ENCODE measurements around the gene ZNF530. TPM values are rescaled to one million over a fixed set of nuclear protein-coding genes. Genes with fewer than 3 reads are reported as not detected.

ZNF530 gene
- total RNA-seq, 1 experiment from 2014 or later: 8.6 TPM

- BruUV-seq (replicated peaks): no TSS peak
- Mint-ChIP-seq H3K27ac (ENCODE audit: unreplicated experiment) (no peak overlapping the region), H3K27me3 (ENCODE audit: insufficient read depth, unreplicated experiment) (no peaks in the 10 kb centered on the region), H3K36me3 (ENCODE audit: insufficient read depth, unreplicated experiment) (peaks cover 32% of the 10 kb centered on the region), H3K9me3 (ENCODE audit: unreplicated experiment) (peaks cover 68% of the 10 kb centered on the region), H3K4me1 (ENCODE audit: low read depth, unreplicated experiment) (no peaks in the 10 kb centered on the region), H3K4me3 (ENCODE audit: unreplicated experiment) (no peak overlapping the region)
- Histone ChIP-seq H3K36me3 (ENCODE audit: control insufficient read depth, insufficient read depth, low read length) (peaks cover 14% of the 10 kb centered on the region), H3K4me1 (no peaks in the 10 kb centered on the region), H3K27me3 (replicated peaks; ENCODE audit: control insufficient read depth, insufficient read depth, low read length) (no peaks in the 10 kb centered on the region), H3K9me3 (peaks cover 61% of the 10 kb centered on the region), H3K4me3 (ENCODE audit: low read depth, low read length) (no peak overlapping the region)
- CTCF ChIA-PET: no interaction called here
- TF ChIP-seq, protein P1, sequence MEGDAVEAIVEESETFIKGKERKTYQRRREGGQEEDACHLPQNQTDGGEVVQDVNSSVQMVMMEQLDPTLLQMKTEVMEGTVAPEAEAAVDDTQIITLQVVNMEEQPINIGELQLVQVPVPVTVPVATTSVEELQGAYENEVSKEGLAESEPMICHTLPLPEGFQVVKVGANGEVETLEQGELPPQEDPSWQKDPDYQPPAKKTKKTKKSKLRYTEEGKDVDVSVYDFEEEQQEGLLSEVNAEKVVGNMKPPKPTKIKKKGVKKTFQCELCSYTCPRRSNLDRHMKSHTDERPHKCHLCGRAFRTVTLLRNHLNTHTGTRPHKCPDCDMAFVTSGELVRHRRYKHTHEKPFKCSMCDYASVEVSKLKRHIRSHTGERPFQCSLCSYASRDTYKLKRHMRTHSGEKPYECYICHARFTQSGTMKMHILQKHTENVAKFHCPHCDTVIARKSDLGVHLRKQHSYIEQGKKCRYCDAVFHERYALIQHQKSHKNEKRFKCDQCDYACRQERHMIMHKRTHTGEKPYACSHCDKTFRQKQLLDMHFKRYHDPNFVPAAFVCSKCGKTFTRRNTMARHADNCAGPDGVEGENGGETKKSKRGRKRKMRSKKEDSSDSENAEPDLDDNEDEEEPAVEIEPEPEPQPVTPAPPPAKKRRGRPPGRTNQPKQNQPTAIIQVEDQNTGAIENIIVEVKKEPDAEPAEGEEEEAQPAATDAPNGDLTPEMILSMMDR (IDR thresholded peaks at IDR 0.05; ENCODE audit: insufficient read depth in 1 of 2, low read depth in 1 of 2, low read length in 1 of 2, severe bottlenecking in 1 of 2, unreplicated experiment in 1 of 2): no peak
- intact Hi-C loops (cut with micrococcal nuclease; ENCODE audit: unreplicated experiment): no loop called here
- no peak for DNase-seq
- POLR2A ChIA-PET: no interaction called here
These were observed 29.0 kb upstream of the ZNF530 start for GRCh38 chr19:57570707-57571106.

GRCh38 chr19:57572415-57572947, 27.2 kb upstream of the ZNF530 start:
- H3K27ac Mint-ChIP-seq (ENCODE audit: unreplicated experiment): no peak overlapping the region
- no peaks in the 10 kb centered on the region for H3K4me1 ChIP-seq
- ChIA-PET POLR2A (no interaction called here), CTCF (interaction anchor here (1.8 kb wide), 1 partner anchor 60 kb away, joined by 4 read pairs; the partner anchor contains the start of gene ZNF211)
- H3K27me3 Mint-ChIP-seq (ENCODE audit: insufficient read depth, unreplicated experiment): no peaks in the 10 kb centered on the region
- intact Hi-C loops (cut with micrococcal nuclease; ENCODE audit: unreplicated experiment): no loop called here
- H3K9me3 Mint-ChIP-seq (ENCODE audit: unreplicated experiment): peaks cover 65% of the 10 kb centered on the region
- no peak overlapping the region for H3K4me3 Mint-ChIP-seq (ENCODE audit: unreplicated experiment)
- H3K36me3 ChIP-seq (ENCODE audit: control insufficient read depth, insufficient read depth, low read length): peaks cover 20% of the 10 kb centered on the region
- H3K9me3 ChIP-seq: peaks cover 47% of the 10 kb centered on the region
- DNase-seq: no peak
- no TSS peak for BruUV-seq (replicated peaks)
- H3K27me3 ChIP-seq (replicated peaks; ENCODE audit: control insufficient read depth, insufficient read depth, low read length): no peaks in the 10 kb centered on the region
- H3K4me3 ChIP-seq (ENCODE audit: low read depth, low read length): no peak overlapping the region
- H3K36me3 Mint-ChIP-seq (ENCODE audit: insufficient read depth, unreplicated experiment): peaks cover 45% of the 10 kb centered on the region
- TF ChIP-seq, protein P1 (IDR thresholded peaks at IDR 0.05; ENCODE audit: insufficient read depth in 1 of 2, low read depth in 1 of 2, low read length in 1 of 2, severe bottlenecking in 1 of 2, unreplicated experiment in 1 of 2): no peak
- H3K4me1 Mint-ChIP-seq (ENCODE audit: low read depth, unreplicated experiment): no peaks in the 10 kb centered on the region

GRCh38 chr19:57576661-57577060, 23.0 kb upstream of the ZNF530 start:
- no peaks in the 10 kb centered on the region for H3K4me1 Mint-ChIP-seq (ENCODE audit: low read depth, unreplicated experiment)
- intact Hi-C loops (cut with micrococcal nuclease; ENCODE audit: unreplicated experiment): loop anchor here (5.0 kb wide), 1 partner anchor 236 kb away; the partner anchor contains the start of gene ZNF552
- no peaks in the 10 kb centered on the region for H3K27me3 ChIP-seq (replicated peaks; ENCODE audit: control insufficient read depth, insufficient read depth, low read length)
- H3K27me3 Mint-ChIP-seq (ENCODE audit: insufficient read depth, unreplicated experiment): no peaks in the 10 kb centered on the region
- no peak overlapping the region for H3K4me3 Mint-ChIP-seq (ENCODE audit: unreplicated experiment)
- BruUV-seq (replicated peaks): no TSS peak
- H3K9me3 Mint-ChIP-seq (ENCODE audit: unreplicated experiment): peaks cover 37% of the 10 kb centered on the region
- peaks cover 45% of the 10 kb centered on the region for H3K36me3 Mint-ChIP-seq (ENCODE audit: insufficient read depth, unreplicated experiment)
- H3K9me3 ChIP-seq: peaks cover 20% of the 10 kb centered on the region
- TF ChIP-seq, protein P1 (IDR thresholded peaks at IDR 0.05; ENCODE audit: insufficient read depth in 1 of 2, low read depth in 1 of 2, low read length in 1 of 2, severe bottlenecking in 1 of 2, unreplicated experiment in 1 of 2): no peak
- no peak overlapping the region for H3K4me3 ChIP-seq (ENCODE audit: low read depth, low read length)
- H3K27ac Mint-ChIP-seq (ENCODE audit: unreplicated experiment): no peak overlapping the region
- ChIA-PET CTCF (no interaction called here), POLR2A (interaction anchor here (0.6 kb wide), 1 partner anchor 95 kb away, joined by 4 read pairs; no protein-coding TSS in a partner anchor)
- DNase-seq: no peak
- peaks cover 20% of the 10 kb centered on the region for H3K36me3 ChIP-seq (ENCODE audit: control insufficient read depth, insufficient read depth, low read length)
- H3K4me1 ChIP-seq: no peaks in the 10 kb centered on the region

All from Caco-2 (cell line).